Stimulated activated memory B cell treated with anti-CD40 and anti-IgM and Interleukin-4, amounts not matched to agents 10 μg/mL and 1 μg/mL and 100 μg/mL, for 72 hours (primary cell): ENCODE results near the gene TIMP2.
"Not testable (repeated sequence)": the region's sequence is repeated elsewhere in the genome, so short reads cannot be mapped to it uniquely, and the experiment has no call there.

Source experiments
- ATAC-seq: fragments of 150-1000 bp; cut with Tn5 transposase; 2 replicates; pipeline ENCODE4 v1.10.0; 2021
- H3K27ac Mint-ChIP-seq: one replicate; pipeline ENCODE4 v1.8.0; 2022; ENCODE audit warnings: mild to moderate bottlenecking, mixed read lengths
- H3K27me3 Mint-ChIP-seq: one replicate; pipeline ENCODE4 v1.8.0; 2022; ENCODE audit warnings: mixed read lengths
- H3K36me3 Mint-ChIP-seq: one replicate; pipeline ENCODE4 v1.8.0; 2022; ENCODE audit warnings: mixed read lengths
- H3K4me1 Mint-ChIP-seq: one replicate; pipeline ENCODE4 v1.8.0; 2022; ENCODE audit warnings: mixed read lengths
- H3K4me3 Mint-ChIP-seq: one replicate; pipeline ENCODE4 v1.8.0; 2022; ENCODE audit warnings: mild to moderate bottlenecking, moderate library complexity, mixed read lengths
- H3K9me3 Mint-ChIP-seq: one replicate; pipeline ENCODE4 v1.8.0; 2022; ENCODE audit warnings: mixed read lengths

TIMP2 gene

DNA sequence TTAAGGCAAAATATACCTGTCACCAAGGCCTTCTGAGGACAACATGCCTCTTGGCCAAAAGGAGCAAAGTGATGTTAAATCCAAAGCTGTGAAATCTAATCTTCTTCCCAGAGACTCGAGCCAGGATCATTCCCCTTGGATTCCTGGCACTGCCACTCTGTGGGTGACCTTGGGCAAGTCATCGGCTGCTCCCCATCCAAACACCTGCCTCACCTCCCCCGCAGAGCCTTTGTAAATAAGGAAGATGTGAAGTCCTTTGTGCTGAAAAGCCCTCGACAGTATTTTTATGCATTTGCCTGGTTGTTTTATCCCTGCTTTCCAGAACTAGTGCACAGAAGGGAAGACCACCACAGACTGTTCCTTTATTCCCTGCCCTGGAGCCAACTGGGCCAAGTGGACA lies 16.8 kb downstream of the TIMP2 start:
- Mint-ChIP-seq H3K27me3 (peaks cover 2% of the 10 kb centered on the region), H3K27ac (no peak overlapping the region), H3K36me3 (no peaks in the 10 kb centered on the region), H3K4me1 (peaks cover 16% of the 10 kb centered on the region), H3K9me3 (no peaks in the 10 kb centered on the region), H3K4me3 (no peak overlapping the region)
- ATAC-seq: no peak

DNA sequence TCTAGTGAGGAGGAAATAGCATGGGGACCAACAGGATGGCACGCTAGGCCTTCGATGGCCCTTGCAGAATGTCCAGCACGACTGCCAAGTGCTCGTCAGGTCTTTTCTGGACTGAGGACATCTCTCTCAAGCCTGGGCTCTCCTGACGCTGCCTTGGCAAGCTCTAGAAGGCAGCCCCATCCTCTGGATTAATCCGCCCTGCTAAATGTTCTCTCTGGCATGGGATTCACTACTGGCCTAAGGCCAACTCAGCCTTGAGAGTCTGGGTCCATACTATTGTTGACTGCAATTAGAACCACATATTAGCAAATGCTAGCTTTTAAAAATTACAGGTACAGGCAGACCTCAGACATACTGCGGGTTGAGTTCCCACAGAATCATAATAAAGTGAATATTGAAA lies 19.6 kb downstream of the TIMP2 start:
- Mint-ChIP-seq H3K27ac (no peak overlapping the region), H3K4me1 (peaks cover 16% of the 10 kb centered on the region), H3K27me3 (peaks cover 13% of the 10 kb centered on the region), H3K9me3 (no peaks in the 10 kb centered on the region), H3K36me3 (no peaks in the 10 kb centered on the region), H3K4me3 (no peak overlapping the region)
- ATAC-seq: no peak

DNA sequence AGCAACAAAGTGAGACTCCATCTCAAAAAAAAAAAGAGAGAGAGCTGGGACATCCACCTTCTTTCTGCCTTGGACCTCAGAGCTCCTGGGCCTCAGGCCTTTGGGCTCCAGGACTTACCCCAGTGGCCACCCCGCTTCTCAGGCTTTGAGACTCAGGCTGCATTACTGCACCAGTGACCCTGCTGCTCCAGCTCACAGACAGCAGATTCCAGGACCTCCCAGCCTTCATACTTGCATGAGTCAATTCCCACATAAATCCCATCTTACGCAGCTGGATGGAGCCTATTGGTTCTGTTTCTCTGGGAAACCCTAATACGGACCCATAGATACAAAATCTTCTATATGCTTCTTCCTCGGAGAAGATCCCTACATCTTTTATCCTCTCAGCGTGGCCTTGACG lies 20.1 kb downstream of the TIMP2 start:
- Mint-ChIP-seq H3K36me3 (no peaks in the 10 kb centered on the region), H3K27me3 (peaks cover 13% of the 10 kb centered on the region), H3K9me3 (no peaks in the 10 kb centered on the region), H3K4me1 (peaks cover 12% of the 10 kb centered on the region), H3K4me3 (no peak overlapping the region), H3K27ac (no peak overlapping the region)
- no peak for ATAC-seq

DNA sequence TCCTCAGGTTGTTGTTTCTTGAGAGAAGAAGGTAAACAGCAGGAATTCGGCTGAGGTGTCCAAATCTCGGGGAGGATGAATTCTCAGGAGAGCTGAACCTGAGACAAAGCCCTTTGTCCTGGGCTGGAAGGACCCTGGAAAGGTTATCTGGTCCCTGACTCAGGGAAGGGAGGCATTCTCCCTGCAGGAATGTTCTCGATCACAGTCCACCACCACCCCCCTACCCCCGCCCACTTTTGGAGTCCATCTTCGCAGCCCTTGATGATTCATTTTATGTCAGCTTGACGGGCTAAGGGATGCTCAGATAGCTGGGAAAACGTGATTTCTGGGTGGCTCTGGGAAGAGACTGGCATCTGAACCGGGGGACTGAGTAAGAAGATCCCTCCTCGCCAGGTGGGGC lies 20.8 kb downstream of the TIMP2 start:
- H3K27me3 Mint-ChIP-seq: peaks cover 13% of the 10 kb centered on the region
- H3K36me3 Mint-ChIP-seq: no peaks in the 10 kb centered on the region
- no peak overlapping the region for H3K27ac Mint-ChIP-seq
- no peak overlapping the region for H3K4me3 Mint-ChIP-seq
- peaks cover 12% of the 10 kb centered on the region for H3K4me1 Mint-ChIP-seq
- no peak for ATAC-seq
- H3K9me3 Mint-ChIP-seq: no peaks in the 10 kb centered on the region

DNA sequence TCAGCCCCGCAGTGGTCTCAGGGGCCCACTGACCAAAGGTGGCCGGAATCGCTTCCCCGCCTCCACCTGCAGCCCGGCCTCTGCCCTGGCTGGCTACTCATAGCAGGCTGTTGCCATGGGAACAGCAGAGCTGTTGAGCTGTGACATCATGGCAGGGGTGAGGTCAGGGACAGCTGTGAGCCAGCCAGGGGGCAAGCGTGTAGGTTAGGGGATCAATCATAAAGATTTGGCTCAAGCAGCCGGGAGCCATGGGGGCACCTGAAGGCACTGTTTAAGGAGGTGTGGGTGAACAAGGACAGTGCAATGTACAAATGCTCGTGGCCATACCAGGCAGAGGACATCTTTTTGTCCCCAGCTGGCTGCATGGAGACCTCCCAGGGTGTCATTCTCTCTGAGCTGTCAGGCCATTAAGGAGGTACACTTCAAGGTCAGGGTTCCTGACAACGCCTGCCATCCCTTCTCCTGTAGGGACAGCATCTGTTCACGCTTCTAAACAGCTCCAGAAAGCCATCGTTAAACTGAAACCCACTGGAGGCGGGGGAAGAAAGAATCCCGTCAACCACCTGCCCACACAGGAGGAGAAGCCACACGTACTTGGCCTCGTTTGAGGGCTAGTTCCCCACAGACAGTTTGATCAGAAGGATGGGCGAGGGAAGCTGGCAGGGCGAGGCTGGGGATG lies 21.9 kb downstream of the TIMP2 start, which contains the start of gene CEP295NL:
Gene CEP295NL, minus strand, starts transcription at position 101 of the 679 bp plus-strand sequence. CDS start 1,373 bp downstream, outside the sequence.
- Mint-ChIP-seq H3K27me3 (peaks cover 13% of the 10 kb centered on the region), H3K4me3 (no peak within 1 kb of the TSS), H3K9me3 (no peaks in the 10 kb centered on the region), H3K27ac (peak within 1 kb of the TSS; percentile 26), H3K4me1 (peaks cover 12% of the 10 kb centered on the region), H3K36me3 (no peaks in the 10 kb centered on the region)
- ATAC-seq: peak; percentile 24

DNA sequence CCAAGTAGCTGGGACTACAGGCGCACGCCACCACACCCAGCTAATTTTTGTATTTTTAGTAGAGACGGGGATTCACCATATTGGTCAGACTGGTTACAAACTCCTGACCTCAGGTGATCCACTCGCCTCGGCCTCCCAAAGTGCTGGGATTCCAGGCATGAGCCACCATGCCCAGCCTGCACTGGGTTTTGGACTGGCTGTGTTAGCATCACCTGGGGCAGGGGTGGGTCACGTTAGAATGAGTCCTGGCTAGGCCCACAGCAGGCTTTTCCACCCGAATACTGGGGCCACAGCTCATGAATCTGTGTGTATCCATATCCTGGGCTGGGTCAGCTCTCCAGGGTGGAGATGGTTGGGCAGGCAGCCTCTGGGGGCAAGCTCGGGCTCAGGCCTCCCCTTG lies 23.0 kb downstream of the TIMP2 start:
- Mint-ChIP-seq H3K27me3 (peaks cover 13% of the 10 kb centered on the region), H3K4me1 (peaks cover 12% of the 10 kb centered on the region)
- H3K27ac Mint-ChIP-seq, H3K36me3 Mint-ChIP-seq, H3K9me3 Mint-ChIP-seq, H3K4me3 Mint-ChIP-seq, ATAC-seq: not testable (repeated sequence)

DNA sequence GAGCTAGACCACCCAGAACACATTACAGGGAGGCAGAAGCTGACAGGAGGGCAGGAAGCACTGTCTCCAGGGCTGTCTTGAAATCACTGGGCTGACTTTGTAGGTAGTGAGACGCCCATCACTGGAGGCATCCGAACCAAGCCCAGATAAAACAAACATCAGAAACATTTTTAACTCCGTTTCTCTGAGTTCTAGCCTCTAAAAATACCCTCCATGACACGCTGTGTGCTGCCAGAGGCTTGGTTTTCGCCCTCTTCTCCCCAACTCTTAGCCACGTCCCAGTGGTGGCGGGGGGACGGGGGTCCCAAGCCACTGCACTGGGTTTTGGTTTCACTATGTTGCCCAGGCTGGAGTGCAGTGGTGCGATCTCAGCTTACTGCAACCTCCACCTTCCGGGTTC lies 23.4 kb downstream of the TIMP2 start:
- Mint-ChIP-seq H3K4me1 (peaks cover 12% of the 10 kb centered on the region), H3K27ac (no peak overlapping the region), H3K9me3 (no peaks in the 10 kb centered on the region), H3K4me3 (no peak overlapping the region), H3K36me3 (no peaks in the 10 kb centered on the region), H3K27me3 (peaks cover 13% of the 10 kb centered on the region)
- no peak for ATAC-seq

DNA sequence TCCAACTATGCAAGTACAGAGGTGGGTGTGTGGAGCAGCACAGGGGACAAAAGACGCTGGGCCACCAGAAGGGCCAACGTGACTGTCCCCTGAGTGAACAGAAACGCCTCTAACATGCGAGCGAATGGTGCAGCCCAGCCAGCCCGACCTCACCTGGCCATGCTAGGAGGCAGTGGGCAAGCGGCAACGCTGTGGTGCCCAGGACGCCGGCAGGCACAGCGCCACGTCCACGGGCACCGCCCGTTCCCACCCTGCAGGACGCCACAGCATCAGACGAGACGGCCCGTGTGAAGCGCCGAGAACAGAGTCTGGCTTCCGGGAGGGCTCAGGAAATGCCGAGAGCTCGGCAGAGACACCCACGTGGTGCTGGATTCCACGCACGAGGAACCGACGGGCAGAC lies 24.4 kb downstream of the TIMP2 start:
- H3K4me3 Mint-ChIP-seq: no peak overlapping the region
- no peak for ATAC-seq
- H3K36me3 Mint-ChIP-seq: no peaks in the 10 kb centered on the region
- H3K27me3 Mint-ChIP-seq: peaks cover 13% of the 10 kb centered on the region
- H3K9me3 Mint-ChIP-seq: no peaks in the 10 kb centered on the region
- no peak overlapping the region for H3K27ac Mint-ChIP-seq
- H3K4me1 Mint-ChIP-seq: peaks cover 12% of the 10 kb centered on the region

DNA sequence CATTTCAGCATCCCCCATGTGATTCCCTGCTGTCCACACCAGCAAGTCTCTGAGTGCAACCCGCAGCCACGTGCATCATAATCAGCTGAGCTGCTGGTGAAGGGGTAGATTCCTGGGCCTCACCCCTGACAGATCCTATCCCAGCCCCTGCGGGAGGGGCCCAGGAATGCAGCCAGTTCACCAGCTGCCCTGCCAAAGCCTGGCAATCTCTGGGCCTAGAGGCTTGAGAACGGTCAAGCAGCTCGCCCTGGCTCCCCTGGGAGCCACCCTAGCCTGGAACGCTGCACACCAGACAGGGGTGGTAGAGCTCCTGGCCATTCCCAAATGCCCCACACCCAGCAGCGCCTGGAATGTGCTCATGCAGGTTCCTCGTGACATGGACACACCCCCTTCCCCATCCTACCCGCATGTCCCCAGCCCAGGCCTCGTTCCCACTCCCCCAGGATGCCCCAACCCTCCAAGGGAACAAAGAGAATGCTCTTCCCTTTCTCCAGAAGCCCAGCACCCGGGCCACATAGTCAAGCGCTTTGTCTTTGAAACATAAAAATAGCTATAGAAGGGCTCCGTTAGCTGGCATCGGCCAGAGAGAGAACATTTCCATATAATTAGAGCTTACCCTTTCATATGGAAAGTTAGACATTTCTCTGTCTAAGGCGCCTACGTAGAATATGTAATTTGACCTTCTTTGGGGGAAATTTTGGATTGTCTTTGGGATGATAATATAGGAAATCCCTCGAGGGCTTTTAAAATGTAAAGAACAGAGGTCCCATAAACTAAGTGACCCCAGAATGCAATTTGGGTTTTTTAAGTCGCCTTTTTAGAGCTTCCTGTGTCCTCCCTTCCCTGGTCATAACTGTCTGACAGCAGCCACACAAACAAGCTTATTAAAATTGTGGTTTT lies 25.6 kb downstream of the TIMP2 start:
- Mint-ChIP-seq H3K4me3 (no peak overlapping the region), H3K27me3 (peaks cover 13% of the 10 kb centered on the region), H3K27ac (peak overlapping the region; percentile 11), H3K36me3 (no peaks in the 10 kb centered on the region), H3K9me3 (no peaks in the 10 kb centered on the region), H3K4me1 (peaks cover 12% of the 10 kb centered on the region)
- no peak for ATAC-seq

DNA sequence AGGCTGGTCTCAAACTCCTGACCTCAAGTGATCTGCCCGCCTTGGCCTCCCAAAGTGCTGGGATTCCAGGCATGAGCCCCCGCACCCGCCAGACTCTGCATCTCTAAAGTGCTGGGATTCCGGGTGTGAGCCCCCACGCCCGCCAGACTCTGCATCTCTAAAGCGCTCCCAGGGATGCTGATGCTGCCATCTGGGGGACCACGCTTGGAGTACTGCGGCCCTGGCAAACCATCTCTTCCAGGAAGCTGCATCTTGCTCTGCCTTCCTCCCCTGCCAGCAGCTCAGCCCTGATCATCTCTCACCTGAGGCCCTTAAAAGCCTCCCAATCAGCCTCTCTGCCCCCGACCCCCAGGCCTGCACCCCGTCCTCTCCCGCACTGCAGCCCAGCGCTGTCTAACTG lies 26.2 kb downstream of the TIMP2 start:
- Mint-ChIP-seq H3K36me3 (no peaks in the 10 kb centered on the region), H3K27ac (peak overlapping the region; percentile 11), H3K4me1 (peaks cover 12% of the 10 kb centered on the region), H3K4me3 (no peak overlapping the region), H3K9me3 (no peaks in the 10 kb centered on the region), H3K27me3 (peaks cover 13% of the 10 kb centered on the region)
- no peak for ATAC-seq

DNA sequence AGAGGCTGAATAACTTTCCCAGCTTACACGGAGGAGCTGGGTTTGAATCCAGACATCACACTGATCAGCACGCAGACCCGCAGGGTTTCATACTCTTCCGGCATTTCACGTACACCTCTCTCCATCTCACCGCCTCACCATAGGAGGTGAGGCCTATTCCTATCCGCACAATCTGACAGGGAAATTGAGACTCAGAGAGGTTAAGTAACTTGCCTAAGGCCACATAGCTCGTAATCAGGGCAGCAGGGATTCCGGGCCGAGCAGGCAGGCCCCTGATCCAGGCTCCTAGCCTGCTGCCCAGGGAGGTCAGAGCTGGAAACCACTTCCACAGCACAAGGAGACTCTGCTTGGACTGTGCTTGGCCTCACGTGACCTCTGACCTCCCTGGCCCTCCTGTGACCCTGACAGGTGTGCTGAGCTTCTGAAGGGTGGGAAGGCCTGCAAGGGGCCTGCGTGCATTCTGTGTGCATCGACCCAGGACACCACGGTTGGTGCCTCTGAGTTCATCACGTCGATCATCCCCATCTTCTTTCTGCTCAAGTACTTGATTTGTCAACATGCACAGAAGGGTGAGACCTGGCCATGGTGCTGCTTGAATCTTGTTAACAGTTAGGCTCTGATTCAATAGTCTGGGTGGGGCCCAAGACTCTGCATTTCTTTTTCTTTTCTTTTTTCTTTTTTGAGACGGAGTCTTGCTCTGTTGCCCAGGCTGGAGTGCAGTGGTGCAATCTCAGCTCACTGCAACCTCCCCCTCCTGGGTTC lies 26.9 kb downstream of the TIMP2 start:
- ATAC-seq: no peak
- no peaks in the 10 kb centered on the region for H3K36me3 Mint-ChIP-seq
- no peaks in the 10 kb centered on the region for H3K9me3 Mint-ChIP-seq
- peaks cover 12% of the 10 kb centered on the region for H3K4me1 Mint-ChIP-seq
- no peak overlapping the region for H3K4me3 Mint-ChIP-seq
- H3K27me3 Mint-ChIP-seq: peaks cover 10% of the 10 kb centered on the region
- no peak overlapping the region for H3K27ac Mint-ChIP-seq

DNA sequence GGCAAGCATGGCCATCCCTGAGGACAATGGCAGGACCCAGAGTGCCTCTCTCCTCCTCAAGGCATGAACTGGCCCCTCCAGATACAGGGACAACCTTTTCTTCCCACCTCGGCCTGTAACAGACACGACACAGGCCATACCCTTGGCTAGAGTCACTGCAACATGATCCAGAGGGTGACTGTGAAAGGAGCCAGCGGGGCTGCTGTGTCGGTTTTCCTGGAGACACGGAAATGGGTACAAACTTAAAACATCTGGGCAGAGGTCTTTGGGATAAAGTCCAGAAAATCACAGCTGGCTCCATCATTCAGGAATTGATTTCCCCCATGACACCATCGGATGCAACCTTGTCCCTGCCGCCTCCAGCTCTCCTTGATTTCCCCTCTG lies 27.5 kb downstream of the TIMP2 start:
- Mint-ChIP-seq H3K4me1 (peaks cover 12% of the 10 kb centered on the region), H3K9me3 (no peaks in the 10 kb centered on the region), H3K36me3 (no peaks in the 10 kb centered on the region), H3K4me3 (no peak overlapping the region), H3K27me3 (peaks cover 4% of the 10 kb centered on the region), H3K27ac (no peak overlapping the region)
- no peak for ATAC-seq

DNA sequence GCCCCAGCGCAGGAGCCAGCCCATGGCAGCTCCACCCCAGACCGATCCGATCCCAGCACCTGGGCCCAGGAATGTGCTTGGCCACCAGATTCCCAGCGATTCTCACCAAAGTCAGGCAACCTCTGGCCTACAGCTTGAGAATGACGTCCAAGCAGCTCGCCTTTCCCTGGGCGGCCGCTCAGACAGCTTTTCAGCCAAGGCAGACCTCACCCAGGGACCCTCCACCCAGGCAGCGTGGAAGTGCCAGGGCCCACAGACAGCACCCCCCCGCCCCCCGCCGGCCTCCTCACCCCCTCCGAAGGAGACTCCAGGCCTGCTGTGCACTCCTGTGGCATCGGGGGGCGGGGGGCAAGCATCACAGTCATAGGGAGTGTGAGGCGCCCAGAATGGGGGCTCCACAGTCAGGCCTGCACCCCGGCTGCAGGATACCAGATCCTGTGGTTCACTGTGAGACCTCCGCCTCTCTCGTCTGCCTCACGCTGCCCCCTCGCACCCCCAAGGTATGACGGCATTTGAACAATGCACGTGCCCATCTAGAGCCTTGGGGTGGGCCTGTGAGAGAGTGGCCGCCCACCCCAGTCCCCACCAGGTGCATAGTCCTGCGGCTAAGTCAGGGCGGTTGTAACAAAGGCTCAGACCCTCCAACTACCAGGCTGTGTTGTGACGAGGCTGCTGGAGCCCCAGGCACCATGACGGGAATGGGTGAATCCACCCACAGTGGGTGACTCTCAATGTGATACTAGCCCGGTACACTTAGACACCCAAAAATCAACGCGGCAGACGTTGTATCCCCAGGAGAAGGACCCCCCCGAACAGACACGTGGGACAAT lies 28.1 kb downstream of the TIMP2 start:
- no peak for ATAC-seq
- H3K4me3 Mint-ChIP-seq: no peak overlapping the region
- H3K27me3 Mint-ChIP-seq: no peaks in the 10 kb centered on the region
- H3K9me3 Mint-ChIP-seq: no peaks in the 10 kb centered on the region
- H3K4me1 Mint-ChIP-seq: peaks cover 18% of the 10 kb centered on the region
- H3K27ac Mint-ChIP-seq: peak overlapping the region; percentile 19
- no peaks in the 10 kb centered on the region for H3K36me3 Mint-ChIP-seq

DNA sequence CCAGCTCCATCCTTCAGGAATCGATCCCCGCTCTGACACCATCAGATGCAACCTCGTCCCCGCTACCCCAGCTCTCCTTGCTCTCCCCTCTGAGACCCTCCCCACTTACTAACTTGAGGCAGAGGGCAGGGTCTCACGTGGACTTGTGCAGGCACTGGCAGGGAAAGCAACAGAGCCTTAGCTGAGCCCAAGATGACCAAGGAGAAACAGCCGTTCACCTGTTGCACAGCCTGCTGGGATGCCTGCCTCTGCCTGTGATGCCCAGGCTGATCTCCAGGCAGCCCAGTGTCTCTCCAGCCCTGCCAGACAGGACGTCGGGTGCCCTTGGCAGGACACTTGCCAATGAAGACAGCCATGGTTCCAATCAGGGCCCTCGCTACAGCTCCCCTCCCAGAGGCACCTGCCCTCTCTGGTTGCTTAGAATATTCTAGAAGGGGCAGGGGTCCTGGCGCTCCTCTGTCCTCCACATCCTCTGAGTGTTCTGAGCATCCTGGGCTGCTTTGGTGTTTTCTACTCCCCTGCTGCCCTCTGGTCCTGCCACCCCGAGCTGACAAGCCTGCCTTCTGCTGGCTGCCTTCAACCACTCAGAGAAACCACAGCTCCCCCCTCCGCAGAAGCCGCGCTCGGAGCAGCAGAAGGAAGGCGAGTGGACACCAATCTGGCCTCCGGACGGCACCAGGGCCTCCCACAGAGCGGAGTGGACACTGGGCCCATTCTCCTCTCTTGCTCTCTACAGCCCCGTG lies 28.9 kb downstream of the TIMP2 start:
- H3K4me1 Mint-ChIP-seq: peaks cover 26% of the 10 kb centered on the region

More for the DNA sequence above, 28.9 kb downstream of the TIMP2 start:
- Mint-ChIP-seq H3K27ac (peak overlapping the region; percentile 19), H3K4me3 (no peak overlapping the region), H3K36me3 (no peaks in the 10 kb centered on the region), H3K27me3 (no peaks in the 10 kb centered on the region), H3K9me3 (no peaks in the 10 kb centered on the region)
- no peak for ATAC-seq
